SK-N-SH (cell line): Measurements from ENCODE around the gene PGGHG. TPM values are rescaled to one million over a fixed set of nuclear protein-coding genes. Genes with fewer than 3 reads are reported as not detected.

Experiments used
- CTCF ChIA-PET: fragments of 300-600, 350-600 bp; formaldehyde crosslinking; extraction: SDS; loops from one replicate; lab custom pipeline; 2021; lab: Yijun Ruan, JAX
- POLR2A ChIA-PET: fragments of 350-600 bp; sonication (Branson Sonifier 250); formaldehyde crosslinking; extraction: SDS; loops from one replicate; lab custom pipeline; 2020; ENCODE audit warnings: antibody characterized with exemption, inconsistent platforms; lab: Yijun Ruan, JAX
- DNase-seq: peaks from one replicate; pipeline ENCODE4 v3.0.0; 2012
- H2AFZ ChIP-seq: fragments of 200-600 bp; sonication (generic); 2 replicates; pipeline ENCODE4 v1.8.1; 2016; ENCODE audit warnings: antibody characterized with exemption, mild to moderate bottlenecking, low read depth
- H3F3A ChIP-seq: fragments of 200-600 bp; sonication (generic); replicated peaks from 2 replicates; pipeline ENCODE3; 2016; ENCODE audit warnings: antibody characterized with exemption, mild to moderate bottlenecking; ENCODE audit not compliant: insufficient read depth
- H3K27ac ChIP-seq, 2 experiments: fragments of 200-500 bp in 1 of 2; fragments of 200-600 bp in 1 of 2; sonication (Bioruptor generic) in 1 of 2; sonication (generic), shearing (Covaris generic) in 1 of 2; 2 replicates each; pipeline versions ENCODE4 v1.5.1 to v1.6.1; 2014 to 2016; ENCODE audit warnings: low read depth in 2 of 2, inconsistent platforms in 1 of 2, low read length in 1 of 2, mild to moderate bottlenecking in 1 of 2, mixed read lengths in 1 of 2
- H3K27me3 ChIP-seq: fragments of 200-600 bp; sonication (generic), shearing (Covaris generic); 2 replicates; pipeline ENCODE4 v1.6.1; 2016; ENCODE audit warnings: mixed run types; ENCODE audit not compliant: insufficient read depth
- H3K36me3 ChIP-seq, 2 experiments: fragments of 200-500 bp in 1 of 2; fragments of 200-600 bp in 1 of 2; sonication (Bioruptor generic) in 1 of 2; sonication (generic) in 1 of 2; replicated peaks in 1 of 2; 2 replicates each; pipeline versions ENCODE3 to v1.5.1; 2014 to 2016; ENCODE audit warnings: low read length in 1 of 2, mild to moderate bottlenecking in 1 of 2; ENCODE audit not compliant: insufficient read depth in 2 of 2, control insufficient read depth in 1 of 2
- H3K4me1 ChIP-seq, 2 experiments: fragments of 200-500 bp in 1 of 2; fragments of 200-600 bp in 1 of 2; sonication (Bioruptor generic) in 1 of 2; sonication (generic), shearing (Covaris generic) in 1 of 2; 2 replicates each; pipeline versions ENCODE4 v1.5.1 to v1.6.1; 2014 to 2016; ENCODE audit warnings: low read depth in 1 of 2, low read length in 1 of 2, mixed run types in 1 of 2; ENCODE audit not compliant: insufficient read depth in 2 of 2, control insufficient read depth in 1 of 2
- H3K4me2 ChIP-seq: fragments of 200-600 bp; sonication (generic), shearing (Covaris generic); 2 replicates; pipeline ENCODE4 v1.6.1; 2017; ENCODE audit warnings: mixed run types
- H3K4me3 ChIP-seq, 2 experiments: fragments of 200-500 bp in 1 of 2; fragments of 200-600 bp in 1 of 2; sonication (Bioruptor generic) in 1 of 2; sonication (generic), shearing (Covaris generic) in 1 of 2; 2 replicates each; pipeline versions ENCODE4 v1.5.1 to v1.8.1; 2014 to 2016; ENCODE audit warnings: low read depth in 2 of 2, inconsistent platforms in 1 of 2, low read length in 1 of 2, mild to moderate bottlenecking in 1 of 2, mixed read lengths in 1 of 2, moderate library complexity in 1 of 2
- H3K79me2 ChIP-seq: fragments of 200-600 bp; sonication (generic); 2 replicates; pipeline ENCODE4 v1.8.1; 2017; ENCODE audit warnings: mild to moderate bottlenecking; ENCODE audit not compliant: insufficient read depth
- H3K9ac ChIP-seq: fragments of 200-600 bp; sonication (generic); 2 replicates; pipeline ENCODE4 v1.6.1; 2017; ENCODE audit warnings: mixed run types
- H3K9me2 ChIP-seq: fragments of 200-600 bp; sonication (generic); 2 replicates; pipeline ENCODE4 v1.6.1; 2017; ENCODE audit warnings: mixed run types
- H3K9me3 ChIP-seq: fragments of 200-600 bp; sonication (generic); 2 replicates; pipeline ENCODE4 v1.6.1; 2017; ENCODE audit warnings: mixed run types, mild to moderate bottlenecking, moderate library complexity
- H4K20me1 ChIP-seq: fragments of 200-600 bp; sonication (generic); 2 replicates; pipeline ENCODE4 v1.6.1; 2017; ENCODE audit warnings: mild to moderate bottlenecking, mixed run types; ENCODE audit not compliant: insufficient read depth
- CHD2 ChIP-seq: fragments of 150-350 bp; IDR thresholded peaks from 2 replicates; pipeline ENCODE4 v1.6.1; 2018; ENCODE audit warnings: low read length; ENCODE audit not compliant: partially characterized antibody
- EP300 ChIP-seq, 2 experiments: IDR thresholded peaks; 2 replicates each; pipeline versions ENCODE4 v1.4.0 to v1.6.1; 2012; ENCODE audit warnings: borderline replicate concordance in 1 of 2, low read depth in 1 of 2, low read length in 1 of 2
- EZH2phosphoT487 ChIP-seq: fragments of 200-600 bp; sonication (generic); IDR thresholded peaks from 2 replicates; pipeline ENCODE4 v1.6.1; 2017; ENCODE audit warnings: low read depth, mixed run types, mild to moderate bottlenecking, antibody characterized with exemption, moderate library complexity, borderline replicate concordance
- GABPA ChIP-seq: IDR thresholded peaks from 2 replicates; pipeline ENCODE4 v1.4.0; 2012; ENCODE audit warnings: low read depth, mild to moderate bottlenecking
- JUND ChIP-seq: IDR thresholded peaks from 2 replicates; pipeline ENCODE4 v1.4.0; 2012
- MXI1 ChIP-seq: IDR thresholded peaks from 2 replicates; pipeline ENCODE4 v1.6.1; 2012; ENCODE audit warnings: mild to moderate bottlenecking, low read depth, low read length, improper control_type of control experiment
- NFIC ChIP-seq: IDR thresholded peaks from 2 replicates; pipeline ENCODE4 v1.4.0; 2012; ENCODE audit warnings: borderline replicate concordance
- POLR2AphosphoS5 ChIP-seq: IDR thresholded peaks from 2 replicates; pipeline ENCODE4 v1.6.1; 2012; ENCODE audit warnings: low read depth, low read length
- RAD21 ChIP-seq: IDR thresholded peaks from 2 replicates; pipeline ENCODE4 v1.6.1; 2012; ENCODE audit warnings: mild to moderate bottlenecking, low read length
- RCOR1 ChIP-seq: fragments of 150-350 bp; IDR thresholded peaks from 2 replicates; pipeline ENCODE4 v1.6.1; 2017; ENCODE audit warnings: antibody characterized with exemption, low read length
- RFX5 ChIP-seq: IDR thresholded peaks from 2 replicates; pipeline ENCODE4 v1.6.1; 2012; ENCODE audit warnings: mild to moderate bottlenecking, improper control_type of control experiment, low read length
- SIN3A ChIP-seq: IDR thresholded peaks from 2 replicates; pipeline ENCODE4 v1.6.1; 2012; ENCODE audit warnings: low read depth, mild to moderate bottlenecking, low read length, moderate library complexity, borderline replicate concordance
- SMC3 ChIP-seq: IDR thresholded peaks from 2 replicates; pipeline ENCODE4 v1.6.1; 2012; ENCODE audit warnings: low read depth, low read length, improper control_type of control experiment
- TAF1 ChIP-seq: IDR thresholded peaks from 2 replicates; pipeline ENCODE4 v1.6.1; 2012; ENCODE audit warnings: low read depth, mild to moderate bottlenecking, low read length, moderate library complexity, borderline replicate concordance
- TEAD4 ChIP-seq: IDR thresholded peaks from 2 replicates; pipeline ENCODE4 v1.4.0; 2012; ENCODE audit warnings: mild to moderate bottlenecking, borderline replicate concordance; ENCODE audit not compliant: insufficient read depth
- YY1 ChIP-seq: IDR thresholded peaks from 2 replicates; pipeline ENCODE4 v1.4.0; 2012; ENCODE audit warnings: low read depth, mild to moderate bottlenecking
- WGBS: methylation state at CpG from one replicate; pipeline ENCODE4 v1.1.6; 2017; ENCODE audit warnings: low lambda C conversion rate; 5-methylcytosine and 5-hydroxymethylcytosine counted together
- polyA plus RNA-seq, 3 experiments: library from polyadenylated mRNA; depleted of rRNA; stranded (reverse); fragments of >200 nt; gene quantifications; 2 replicates each; pipeline ENCODE4 v1.2.3, GENCODE V29; 2012
- TF ChIP-seq, protein P1 (sequence below): IDR thresholded peaks from 2 replicates; pipeline ENCODE4 v1.4.0; 2012; ENCODE audit warnings: low read depth
- TF ChIP-seq, protein P2 (sequence below): IDR thresholded peaks from 2 replicates; pipeline ENCODE4 v1.6.1; 2012; ENCODE audit warnings: mild to moderate bottlenecking, low read depth, low read length, moderate library complexity
- TF ChIP-seq, protein P3 (sequence below): fragments of 150-350 bp; IDR thresholded peaks from 2 replicates; pipeline ENCODE4 v1.6.1; 2016; ENCODE audit warnings: mild to moderate bottlenecking, low read depth, low read length

The PGGHG gene
- polyA plus RNA-seq, 1 of the 3 experiments (the other 2 are of a cell fraction), result 19.9 TPM

DNA sequence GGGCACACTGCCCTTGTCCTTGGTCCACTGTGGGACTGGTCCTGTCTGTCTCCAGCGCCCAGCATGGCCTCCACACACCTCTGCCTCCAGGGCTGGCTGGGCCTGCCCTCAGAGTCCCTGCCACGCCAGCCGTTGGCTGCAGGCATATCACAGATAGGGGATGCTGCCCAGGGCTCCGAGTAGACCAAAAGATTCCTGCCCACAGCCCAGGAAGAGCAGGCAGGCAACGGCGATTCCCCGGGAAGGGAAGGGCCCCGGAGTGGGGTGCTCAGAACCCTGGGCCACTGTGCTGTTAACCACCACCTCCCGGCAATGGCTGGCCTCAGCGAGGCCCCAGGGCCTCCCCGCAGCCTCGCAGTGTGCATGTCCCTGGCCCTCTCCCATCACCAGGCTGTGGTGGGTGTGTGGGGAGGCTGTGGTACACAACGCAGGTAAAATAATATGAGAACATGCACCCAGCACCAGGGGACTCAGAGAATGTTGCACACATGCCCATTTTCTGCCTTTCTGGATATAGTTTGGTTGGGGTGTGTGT lies 8.2 kb downstream of the PGGHG start:
- 91% methylated on average over 9 of the region's 13 CpGs for WGBS
- no peak for DNase-seq
- Histone ChIP-seq H3F3A (no peaks in the 10 kb centered on the region), H3K4me2 (no peak overlapping the region), H4K20me1 (no peaks in the 10 kb centered on the region), H3K4me1 (no peaks in the 10 kb centered on the region; a peak in 1 of 4 replicates), H3K9ac (no peak overlapping the region), H3K9me2 (no peaks in the 10 kb centered on the region), H2AFZ (no peak overlapping the region), H3K79me2 (no peaks in the 10 kb centered on the region), H3K27ac (no peak overlapping the region), H3K4me3 (no peak overlapping the region), H3K27me3 (no peaks in the 10 kb centered on the region), H3K36me3 (no peaks in the 10 kb centered on the region), H3K9me3 (no peaks in the 10 kb centered on the region)
- ChIA-PET POLR2A (no interaction called here), CTCF (no interaction called here)
- TF ChIP-seq, protein P1, sequence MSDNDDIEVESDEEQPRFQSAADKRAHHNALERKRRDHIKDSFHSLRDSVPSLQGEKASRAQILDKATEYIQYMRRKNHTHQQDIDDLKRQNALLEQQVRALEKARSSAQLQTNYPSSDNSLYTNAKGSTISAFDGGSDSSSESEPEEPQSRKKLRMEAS, result no peak
- TF ChIP-seq SIN3A, result no peak
- TF ChIP-seq TAF1, result no peak
- TF ChIP-seq, protein P2, sequence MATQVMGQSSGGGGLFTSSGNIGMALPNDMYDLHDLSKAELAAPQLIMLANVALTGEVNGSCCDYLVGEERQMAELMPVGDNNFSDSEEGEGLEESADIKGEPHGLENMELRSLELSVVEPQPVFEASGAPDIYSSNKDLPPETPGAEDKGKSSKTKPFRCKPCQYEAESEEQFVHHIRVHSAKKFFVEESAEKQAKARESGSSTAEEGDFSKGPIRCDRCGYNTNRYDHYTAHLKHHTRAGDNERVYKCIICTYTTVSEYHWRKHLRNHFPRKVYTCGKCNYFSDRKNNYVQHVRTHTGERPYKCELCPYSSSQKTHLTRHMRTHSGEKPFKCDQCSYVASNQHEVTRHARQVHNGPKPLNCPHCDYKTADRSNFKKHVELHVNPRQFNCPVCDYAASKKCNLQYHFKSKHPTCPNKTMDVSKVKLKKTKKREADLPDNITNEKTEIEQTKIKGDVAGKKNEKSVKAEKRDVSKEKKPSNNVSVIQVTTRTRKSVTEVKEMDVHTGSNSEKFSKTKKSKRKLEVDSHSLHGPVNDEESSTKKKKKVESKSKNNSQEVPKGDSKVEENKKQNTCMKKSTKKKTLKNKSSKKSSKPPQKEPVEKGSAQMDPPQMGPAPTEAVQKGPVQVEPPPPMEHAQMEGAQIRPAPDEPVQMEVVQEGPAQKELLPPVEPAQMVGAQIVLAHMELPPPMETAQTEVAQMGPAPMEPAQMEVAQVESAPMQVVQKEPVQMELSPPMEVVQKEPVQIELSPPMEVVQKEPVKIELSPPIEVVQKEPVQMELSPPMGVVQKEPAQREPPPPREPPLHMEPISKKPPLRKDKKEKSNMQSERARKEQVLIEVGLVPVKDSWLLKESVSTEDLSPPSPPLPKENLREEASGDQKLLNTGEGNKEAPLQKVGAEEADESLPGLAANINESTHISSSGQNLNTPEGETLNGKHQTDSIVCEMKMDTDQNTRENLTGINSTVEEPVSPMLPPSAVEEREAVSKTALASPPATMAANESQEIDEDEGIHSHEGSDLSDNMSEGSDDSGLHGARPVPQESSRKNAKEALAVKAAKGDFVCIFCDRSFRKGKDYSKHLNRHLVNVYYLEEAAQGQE, result no peak
- TF ChIP-seq EZH2phosphoT487, result no peak
- TF ChIP-seq CHD2, result no peak
- no peak for TF ChIP-seq JUND
- no peak for TF ChIP-seq NFIC
- TF ChIP-seq MXI1, result no peak
- no peak for TF ChIP-seq EP300 (IDR thresholded peaks at IDR 0.05; ENCODE audit: borderline replicate concordance in 1 of 2, low read depth in 1 of 2, low read length in 1 of 2)
- TF ChIP-seq RCOR1, result no peak
- TF ChIP-seq, protein P3, sequence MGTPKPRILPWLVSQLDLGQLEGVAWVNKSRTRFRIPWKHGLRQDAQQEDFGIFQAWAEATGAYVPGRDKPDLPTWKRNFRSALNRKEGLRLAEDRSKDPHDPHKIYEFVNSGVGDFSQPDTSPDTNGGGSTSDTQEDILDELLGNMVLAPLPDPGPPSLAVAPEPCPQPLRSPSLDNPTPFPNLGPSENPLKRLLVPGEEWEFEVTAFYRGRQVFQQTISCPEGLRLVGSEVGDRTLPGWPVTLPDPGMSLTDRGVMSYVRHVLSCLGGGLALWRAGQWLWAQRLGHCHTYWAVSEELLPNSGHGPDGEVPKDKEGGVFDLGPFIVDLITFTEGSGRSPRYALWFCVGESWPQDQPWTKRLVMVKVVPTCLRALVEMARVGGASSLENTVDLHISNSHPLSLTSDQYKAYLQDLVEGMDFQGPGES, result no peak
- TF ChIP-seq YY1, result no peak
- no peak for TF ChIP-seq TEAD4
- no peak for TF ChIP-seq RAD21
- TF ChIP-seq RFX5, result no peak
- no peak for TF ChIP-seq GABPA
- no peak for TF ChIP-seq POLR2AphosphoS5
- TF ChIP-seq SMC3, result no peak
